H1 (cell line): Measurements from ENCODE around the gene PTPRT. TPM values are rescaled to one million over a fixed set of nuclear protein-coding genes. Genes with fewer than 3 reads are reported as not detected.

Experiments
- CTCF ChIA-PET: fragments of 300-600 bp; sonication (Branson Sonifier 250); formaldehyde crosslinking; loops from one replicate; lab custom pipeline; 2021; ENCODE audit not compliant: partially characterized antibody; lab: Charles Lee
- POLR2A ChIA-PET: fragments of 300-600 bp; sonication (Branson Sonifier 250); formaldehyde crosslinking; loops from one replicate; lab custom pipeline; 2021; ENCODE audit warnings: inconsistent platforms; ENCODE audit not compliant: partially characterized antibody; lab: Charles Lee
- DNase-seq, 2 experiments: peaks; one replicate each; pipeline versions ENCODE4 v3.0.0 to v3.0.0-alpha.2; 2010 to 2022; ENCODE audit warnings: low spot score in 2 of 2, low read depth in 1 of 2, mixed read lengths in 1 of 2
- FAIRE-seq: peaks from 2 replicates; lab custom pipeline; 2011; peaks lifted over from hg19 to GRCh38; lab: Jason Lieb, UNC
- H2AFZ ChIP-seq: 2 replicates; pipeline ENCODE4 v1.8.1; 2012; ENCODE audit warnings: low read length, inconsistent platforms
- H2AK5ac ChIP-seq: 2 replicates; pipeline ENCODE4 v1.6.1; 2013; ENCODE audit warnings: low read depth, low read length
- H2BK120ac ChIP-seq: replicated peaks from 2 replicates; pipeline ENCODE3; 2013; ENCODE audit warnings: low read depth, low read length, inconsistent platforms
- H2BK12ac ChIP-seq: 2 replicates; pipeline ENCODE4 v1.6.1; 2013; ENCODE audit warnings: low read depth, low read length
- H2BK15ac ChIP-seq: 2 replicates; pipeline ENCODE4 v1.6.1; 2013; ENCODE audit warnings: low read length
- H2BK20ac ChIP-seq: 2 replicates; pipeline ENCODE4 v1.6.1; 2013; ENCODE audit warnings: low read length
- H2BK5ac ChIP-seq: 2 replicates; pipeline ENCODE4 v1.6.1; 2013; ENCODE audit warnings: low read depth, low read length
- H3K14ac ChIP-seq: 2 replicates; pipeline ENCODE4 v1.6.1; 2013; ENCODE audit warnings: inconsistent platforms; ENCODE audit not compliant: insufficient read length
- H3K18ac ChIP-seq: 2 replicates; pipeline ENCODE4 v1.6.1; 2013; ENCODE audit warnings: low read length; ENCODE audit errors: extremely low read depth
- H3K23ac ChIP-seq: 2 replicates; pipeline ENCODE4 v1.6.1; 2013; ENCODE audit warnings: inconsistent platforms; ENCODE audit not compliant: insufficient read length
- H3K23me2 ChIP-seq: 2 replicates; pipeline ENCODE4 v1.6.1; 2013; ENCODE audit warnings: low read depth, low read length
- H3K27ac ChIP-seq: 2 replicates; pipeline ENCODE4 v1.6.1; 2011; ENCODE audit warnings: low read depth, low read length, inconsistent platforms
- H3K27me3 ChIP-seq, 4 experiments: replicated peaks in 1 of 4; 1 replicate in 1 of 4; 2 replicates in 3 of 4; pipeline versions ENCODE4 v1.6.1 to v1.8.1; 2011 to 2013; ENCODE audit warnings: low read length in 3 of 4, mild to moderate bottlenecking in 3 of 4, inconsistent platforms in 2 of 4, mixed read lengths in 2 of 4, moderate library complexity in 1 of 4; ENCODE audit not compliant: control insufficient read depth in 3 of 4, insufficient read depth in 3 of 4; ENCODE audit errors: extremely low read depth in 1 of 4
- H3K36me3 ChIP-seq, 4 experiments: 2 replicates each; pipeline versions ENCODE4 v1.6.1 to v1.8.1; 2011 to 2013; ENCODE audit warnings: mild to moderate bottlenecking in 4 of 4, low read length in 3 of 4, moderate library complexity in 2 of 4, control low read depth in 1 of 4, inconsistent platforms in 1 of 4; ENCODE audit not compliant: insufficient read depth in 4 of 4, control insufficient read depth in 2 of 4
- H3K4ac ChIP-seq: replicated peaks from 2 replicates; pipeline ENCODE3; 2013; ENCODE audit warnings: low read length, low read depth, mixed read lengths, inconsistent platforms; ENCODE audit not compliant: insufficient read length
- H3K4me1 ChIP-seq, 4 experiments: replicated peaks in 1 of 4; 1 replicate in 1 of 4; 2 replicates in 3 of 4; pipeline versions ENCODE4 v1.6.1 to v1.8.1; 2011 to 2013; ENCODE audit warnings: low read length in 3 of 4, inconsistent platforms in 2 of 4, mixed read lengths in 1 of 4; ENCODE audit not compliant: insufficient read depth in 4 of 4, control insufficient read depth in 3 of 4
- H3K4me2 ChIP-seq, 2 experiments: 2 replicates each; pipeline versions ENCODE4 v1.6.1 to v1.8.1; 2011 to 2013; ENCODE audit warnings: low read depth in 2 of 2, low read length in 2 of 2, control low read depth in 1 of 2, inconsistent platforms in 1 of 2, mild to moderate bottlenecking in 1 of 2; ENCODE audit not compliant: insufficient read depth in 1 of 2
- H3K4me3 ChIP-seq, 4 experiments: fragments of 200-600, 300-600 bp in 1 of 4; sonication (generic), shearing (Covaris generic), sonication (Bioruptor Twin) in 1 of 4; 2 replicates each; pipeline versions ENCODE4 v1.5.1 to v1.8.1; 2011 to 2016; ENCODE audit warnings: low read length in 4 of 4, low read depth in 3 of 4, control low read depth in 2 of 4, inconsistent platforms in 2 of 4, mild to moderate bottlenecking in 2 of 4, mixed read lengths in 1 of 4, moderate library complexity in 1 of 4; ENCODE audit not compliant: insufficient read depth in 2 of 4; ENCODE audit errors: extremely low read depth in 1 of 4
- H3K56ac ChIP-seq: replicated peaks from 2 replicates; pipeline ENCODE3; 2013; ENCODE audit warnings: low read depth, mild to moderate bottlenecking, mixed read lengths, low read length, inconsistent platforms; ENCODE audit not compliant: insufficient read length
- H3K79me1 ChIP-seq: 2 replicates; pipeline ENCODE4 v1.6.1; 2013; ENCODE audit warnings: low read depth, low read length, control low read depth
- H3K79me2 ChIP-seq, 2 experiments: 2 replicates each; pipeline versions ENCODE4 v1.6.1 to v1.8.1; 2012 to 2013; ENCODE audit warnings: low read length in 2 of 2, mild to moderate bottlenecking in 2 of 2, inconsistent platforms in 1 of 2; ENCODE audit not compliant: insufficient read depth in 2 of 2, control insufficient read depth in 1 of 2
- H3K9ac ChIP-seq, 4 experiments: replicated peaks in 1 of 4; 1 replicate in 1 of 4; 2 replicates in 3 of 4; pipeline versions ENCODE4 v1.6.1 to v1.8.1; 2011 to 2013; ENCODE audit warnings: low read depth in 3 of 4, low read length in 3 of 4, control low read depth in 2 of 4, mild to moderate bottlenecking in 2 of 4, moderate library complexity in 2 of 4, inconsistent platforms in 1 of 4; ENCODE audit errors: extremely low read depth in 1 of 4
- H3K9me3 ChIP-seq, 2 experiments: 2 replicates each; pipeline versions ENCODE4 v1.6.1 to v1.8.1; 2012 to 2013; ENCODE audit warnings: mild to moderate bottlenecking in 2 of 2, moderate library complexity in 2 of 2, control low read depth in 1 of 2, inconsistent platforms in 1 of 2, low read depth in 1 of 2, low read length in 1 of 2, mixed read lengths in 1 of 2; ENCODE audit not compliant: insufficient read depth in 2 of 2
- H4K20me1 ChIP-seq, 2 experiments: replicated peaks in 1 of 2; 2 replicates each; pipeline versions ENCODE3 to v1.8.1; 2011 to 2013; ENCODE audit warnings: inconsistent platforms in 2 of 2, low read length in 2 of 2, mild to moderate bottlenecking in 1 of 2; ENCODE audit not compliant: insufficient read depth in 2 of 2, control insufficient read depth in 1 of 2
- H4K5ac ChIP-seq: 2 replicates; pipeline ENCODE4 v1.6.1; 2013; ENCODE audit warnings: low read length, low read depth, mixed read lengths, inconsistent platforms; ENCODE audit not compliant: insufficient read length
- H4K8ac ChIP-seq: 2 replicates; pipeline ENCODE4 v1.8.0; 2013; ENCODE audit warnings: mild to moderate bottlenecking, moderate library complexity, low read length, inconsistent platforms; ENCODE audit not compliant: insufficient read depth; ENCODE audit errors: extremely low read depth
- H4K91ac ChIP-seq: replicated peaks from 2 replicates; pipeline ENCODE3; 2013; ENCODE audit warnings: low read length, mixed read lengths, inconsistent platforms; ENCODE audit not compliant: insufficient read length
- BACH1 ChIP-seq: IDR thresholded peaks from 2 replicates; pipeline ENCODE4 v1.6.1; 2012; ENCODE audit warnings: low read length, improper control_type of control experiment
- MAX ChIP-seq: IDR thresholded peaks from 2 replicates; pipeline ENCODE4 v1.6.1; 2012; ENCODE audit warnings: inconsistent platforms
- RAD21 ChIP-seq, 2 experiments: IDR thresholded peaks in 1 of 2; conservative IDR thresholded peaks in 1 of 2; 2 replicates each; pipeline ENCODE4 v1.6.1; 2011; ENCODE audit warnings: low read depth in 2 of 2, low read length in 2 of 2, improper control_type of control experiment in 1 of 2, inconsistent platforms in 1 of 2, mild to moderate bottlenecking in 1 of 2, moderate library complexity in 1 of 2
- SP1 ChIP-seq: IDR thresholded peaks from 2 replicates; pipeline ENCODE4 v1.6.1; 2011; ENCODE audit warnings: low read depth, low read length
- TAF1 ChIP-seq: IDR thresholded peaks from 2 replicates; pipeline ENCODE4 v1.6.1; 2011; ENCODE audit warnings: mild to moderate bottlenecking, low read depth, low read length
- WGBS, 2 experiments: shearing (Covaris generic) in 1 of 2; methylation state at CpG; one replicate each; pipeline versions ENCODE4 v1.1.6 to v1.1.7; 2013 to 2015; ENCODE audit warnings: low lambda C conversion rate in 2 of 2, mixed read lengths in 2 of 2, inconsistent platforms in 1 of 2, low coverage in 1 of 2, missing lambda C conversion rate in 1 of 2; ENCODE audit not compliant: insufficient replicate concordance in 2 of 2, insufficient coverage in 1 of 2, insufficient read length in 1 of 2; ENCODE audit errors: extremely low coverage in 1 of 2, missing lambda C conversion rate in 1 of 2; 5-methylcytosine and 5-hydroxymethylcytosine counted together
- polyA plus RNA-seq, 7 experiments: library from polyadenylated mRNA; depleted of rRNA in 3 of 7; stranded (reverse) in 5 of 7; unstranded in 2 of 7; fragments of >200 nt in 5 of 7; fragments of 200-250 nt in 2 of 7; gene quantifications; 1 replicate in 5 of 7; 2 replicates in 1 of 7; 4 replicates in 1 of 7; pipeline versions ENCODE4 v1.2.1 to v1.2.3, GENCODE V29; 2011 to 2013; ENCODE audit warnings: missing spikeins in 2 of 7, mixed read lengths in 2 of 7
- total RNA-seq: library from RNA; stranded (reverse); fragmentation: NEBNext Ultra II Directional; extraction: Animal tissue kit (Norgen Biotek cat#: 25700); gene quantifications from 2 replicates; pipeline ENCODE4 v1.2.1, GENCODE V29; 2021
- TF ChIP-seq, protein P1 (sequence below), 3 experiments: IDR thresholded peaks; 1 replicate in 2 of 3; 2 replicates in 1 of 3; pipeline versions ENCODE4 v1.5.1 to v1.6.1; 2011; ENCODE audit warnings: low read length in 3 of 3, mild to moderate bottlenecking in 3 of 3, inconsistent platforms in 2 of 3, low read depth in 1 of 3, moderate library complexity in 1 of 3; ENCODE audit not compliant: insufficient read depth in 1 of 3; ENCODE audit errors: control extremely low read depth in 1 of 3
- TF ChIP-seq, protein P2 (sequence below): IDR thresholded peaks from 2 replicates; pipeline ENCODE4 v1.6.1; 2012; ENCODE audit warnings: inconsistent platforms

PTPRT gene
- total and polyA plus RNA-seq, 2 of the 8 experiments (the other 6 are each of a cell fraction or from before 2014, with no cell fraction given), result 0.33 to 1.8 TPM

DNA sequence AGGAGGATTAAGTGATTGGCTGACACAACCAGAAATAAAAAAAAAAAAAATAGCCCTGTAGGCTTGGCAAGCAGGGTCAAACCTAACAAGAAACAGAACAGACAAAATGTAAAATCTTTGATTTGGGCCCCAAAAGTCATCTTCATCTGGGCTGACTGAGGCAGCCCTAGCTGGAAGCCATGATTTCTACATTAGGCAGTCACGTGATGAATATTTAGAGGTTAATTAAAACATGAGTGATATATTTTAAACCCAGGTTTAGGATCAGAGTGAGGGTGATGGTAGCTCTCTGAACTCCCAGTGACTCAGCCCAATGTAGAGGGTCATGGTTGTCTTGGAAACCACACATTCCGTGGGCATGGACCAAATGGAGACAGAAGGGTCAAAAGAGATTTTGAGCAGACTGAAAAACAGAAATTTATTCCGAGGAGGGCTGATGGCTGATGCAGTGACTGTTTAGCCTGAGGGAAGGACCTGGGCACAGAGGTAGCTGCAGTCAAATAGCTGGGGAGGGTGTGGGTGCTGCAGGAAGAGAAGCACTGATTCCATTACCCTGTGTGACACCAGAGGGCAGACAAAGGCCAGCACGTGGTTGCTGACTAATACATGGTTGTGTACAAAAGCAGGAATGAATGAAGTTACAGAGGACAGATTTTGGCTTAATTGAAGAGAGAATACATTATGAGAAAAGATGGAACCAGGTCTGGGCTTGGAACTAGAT is 998.4 kb downstream of the PTPRT start:
- Histone ChIP-seq H3K79me1 (no peaks in the 10 kb centered on the region), H3K18ac (no peak overlapping the region), H4K5ac (no peak overlapping the region), H4K20me1 (no peaks in the 10 kb centered on the region), H3K4ac (no peak overlapping the region), H3K9ac (no peak overlapping the region), H2BK15ac (no peak overlapping the region), H2BK120ac (no peak overlapping the region), H2AK5ac (no peak overlapping the region), H3K36me3 (no peaks in the 10 kb centered on the region), H3K4me2 (no peak overlapping the region), H2BK5ac (no peak overlapping the region), H3K56ac (no peak overlapping the region), H2BK20ac (no peak overlapping the region), H3K27me3 (peaks cover 0 to 2% (median 0%) of the 10 kb centered on the region in 4 experiments; a peak in 4 of 7 replicates)
- ChIA-PET POLR2A (no interaction called here), CTCF (interaction anchor here (0.5 to 2.4 kb wide), 8 partner anchors 13 to 1002 kb away, joined by 3 to 6 read pairs (median 3); no protein-coding TSS in a partner anchor)
- TF ChIP-seq MAX, result peak; percentile 75
- TF ChIP-seq RAD21 (IDR thresholded peaks at IDR 0.05 in 1 of 2, conservative IDR thresholded peaks at IDR 0.05 in 1 of 2; ENCODE audit: low read depth in 2 of 2, low read length in 2 of 2), result peak; percentile 71 to 76
- TF ChIP-seq SP1, result no peak
- TF ChIP-seq, protein P1, sequence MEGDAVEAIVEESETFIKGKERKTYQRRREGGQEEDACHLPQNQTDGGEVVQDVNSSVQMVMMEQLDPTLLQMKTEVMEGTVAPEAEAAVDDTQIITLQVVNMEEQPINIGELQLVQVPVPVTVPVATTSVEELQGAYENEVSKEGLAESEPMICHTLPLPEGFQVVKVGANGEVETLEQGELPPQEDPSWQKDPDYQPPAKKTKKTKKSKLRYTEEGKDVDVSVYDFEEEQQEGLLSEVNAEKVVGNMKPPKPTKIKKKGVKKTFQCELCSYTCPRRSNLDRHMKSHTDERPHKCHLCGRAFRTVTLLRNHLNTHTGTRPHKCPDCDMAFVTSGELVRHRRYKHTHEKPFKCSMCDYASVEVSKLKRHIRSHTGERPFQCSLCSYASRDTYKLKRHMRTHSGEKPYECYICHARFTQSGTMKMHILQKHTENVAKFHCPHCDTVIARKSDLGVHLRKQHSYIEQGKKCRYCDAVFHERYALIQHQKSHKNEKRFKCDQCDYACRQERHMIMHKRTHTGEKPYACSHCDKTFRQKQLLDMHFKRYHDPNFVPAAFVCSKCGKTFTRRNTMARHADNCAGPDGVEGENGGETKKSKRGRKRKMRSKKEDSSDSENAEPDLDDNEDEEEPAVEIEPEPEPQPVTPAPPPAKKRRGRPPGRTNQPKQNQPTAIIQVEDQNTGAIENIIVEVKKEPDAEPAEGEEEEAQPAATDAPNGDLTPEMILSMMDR (IDR thresholded peaks at IDR 0.05; ENCODE audit: control extremely low read depth in 1 of 3, insufficient read depth in 1 of 3, low read depth in 1 of 3, low read length in 3 of 3), result peak; percentile 18 to 52 (median 37); a peak in 3 of 4 replicates
- no peak for TF ChIP-seq TAF1
- TF ChIP-seq, protein P2, sequence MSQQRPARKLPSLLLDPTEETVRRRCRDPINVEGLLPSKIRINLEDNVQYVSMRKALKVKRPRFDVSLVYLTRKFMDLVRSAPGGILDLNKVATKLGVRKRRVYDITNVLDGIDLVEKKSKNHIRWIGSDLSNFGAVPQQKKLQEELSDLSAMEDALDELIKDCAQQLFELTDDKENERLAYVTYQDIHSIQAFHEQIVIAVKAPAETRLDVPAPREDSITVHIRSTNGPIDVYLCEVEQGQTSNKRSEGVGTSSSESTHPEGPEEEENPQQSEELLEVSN, result no peak
- TF ChIP-seq BACH1, result no peak
- TF ChIP-seq, all 59 proteins: peak for 3
- FAIRE-seq (no peak), DNase-seq (no peak)
- Histone ChIP-seq H3K9me3 (no peaks in the 10 kb centered on the region), H2AFZ (no peak overlapping the region), H4K91ac (no peak overlapping the region), H3K4me1 (0 out of 7 replicates have a peak, but pooled peaks cover 0 to 2% (median 0%) of the 10 kb centered on the region in 4 experiments), H3K23me2 (no peaks in the 10 kb centered on the region; the same call in 1 of the 2 replicates), H3K4me3 (no peak overlapping the region), H3K79me2 (no peaks in the 10 kb centered on the region), H3K23ac (no peak overlapping the region), H4K8ac (no peak overlapping the region), H2BK12ac (no peak overlapping the region), H3K14ac (no peak overlapping the region), H3K27ac (no peak overlapping the region)
- whole genome bisulfite sequencing, 2 experiments, result 77% methylated on average over 4 of the region's 4 CpGs; no CpG with 5 or more reads in 1 of the 2 experiments
